Thoracic aorta (tissue), 2 donors: ENCODE measurements around the gene SLC5A10. TPM values are rescaled to one million over a fixed set of nuclear protein-coding genes. Genes with fewer than 3 reads are reported as not detected.
"Not testable (repeated sequence)": the region's sequence is repeated elsewhere in the genome, so short reads cannot be mapped to it uniquely, and the experiment has no call there.

Experiments
- ATAC-seq: fragments of 150-250 bp; one replicate; pipeline ENCODE4 v1.8.0; 2017; ENCODE audit warnings: low read depth; ENCODE audit not compliant: insufficient number of reproducible peaks, low FRiP score
- DNase-seq: peaks from one replicate; pipeline ENCODE4 v3.0.0-alpha.2; 2020; ENCODE audit warnings: low spot score
- H3K27ac ChIP-seq, 2 donors: fragments of 200-600 bp; sonication (generic); 1 replicate in 1 of 2; 2 replicates in 1 of 2; pipeline ENCODE4 v1.5.1; 2016; ENCODE audit warnings: mild to moderate bottlenecking in 2 of 2, moderate library complexity in 2 of 2
- H3K27me3 ChIP-seq: fragments of 200-600 bp; sonication (generic); replicated peaks from 2 replicates; pipeline ENCODE4 v1.6.0; 2016; ENCODE audit warnings: mild to moderate bottlenecking; ENCODE audit not compliant: insufficient read depth
- H3K36me3 ChIP-seq: fragments of 200-600 bp; sonication (generic); one replicate; pipeline ENCODE4 v1.5.1; 2016
- H3K4me1 ChIP-seq, 2 donors: fragments of 200-600 bp; sonication (generic); 1 replicate in 1 of 2; 2 replicates in 1 of 2; pipeline versions ENCODE4 v1.5.1 to v1.6.0; 2016; ENCODE audit warnings: low read depth in 2 of 2, mild to moderate bottlenecking in 1 of 2; ENCODE audit not compliant: control insufficient read depth in 1 of 2
- H3K4me3 ChIP-seq: fragments of 200-600 bp; sonication (generic); 2 replicates; pipeline ENCODE4 v1.5.1; 2016; ENCODE audit warnings: mild to moderate bottlenecking
- H3K9me3 ChIP-seq: fragments of 200-600 bp; sonication (generic); 2 replicates; pipeline ENCODE4 v1.5.1; 2016
- CTCF ChIP-seq: fragments of 200-600 bp; sonication (generic); IDR thresholded peaks from one replicate; pipeline ENCODE4 v1.5.1; 2019; ENCODE audit warnings: antibody characterized with exemption
- total RNA-seq, 2 donors: library from RNA; depleted of rRNA; stranded (reverse); fragments of >200 nt; gene quantifications; one replicate each; pipeline versions ENCODE4 v1.1.0 to v1.2.3, GENCODE V29; 2016

The SLC5A10 gene
- total RNA-seq, 2 donors from 2014 or later: not detected

- ATAC-seq: no peak
- no peak for TF ChIP-seq CTCF
- H3K4me3 ChIP-seq: no peak overlapping the region
- DNase-seq: no peak
- peaks cover 0 to 17% of the 10 kb centered on the region in 2 donors for H3K4me1 ChIP-seq
- H3K27ac ChIP-seq: peak overlapping the region in 1 of 2 donors; percentile 3
- no peaks in the 10 kb centered on the region for H3K36me3 ChIP-seq
- H3K9me3 ChIP-seq: no peaks in the 10 kb centered on the region
- H3K27me3 ChIP-seq: no peaks in the 10 kb centered on the region
These were observed 30.0 kb upstream of the SLC5A10 start for GRCh38 chr17:18921912-18922451.

- not testable (repeated sequence) for ATAC-seq
These were observed 29.4 kb upstream of the SLC5A10 start for GRCh38 chr17:18922596-18922995.

DNA sequence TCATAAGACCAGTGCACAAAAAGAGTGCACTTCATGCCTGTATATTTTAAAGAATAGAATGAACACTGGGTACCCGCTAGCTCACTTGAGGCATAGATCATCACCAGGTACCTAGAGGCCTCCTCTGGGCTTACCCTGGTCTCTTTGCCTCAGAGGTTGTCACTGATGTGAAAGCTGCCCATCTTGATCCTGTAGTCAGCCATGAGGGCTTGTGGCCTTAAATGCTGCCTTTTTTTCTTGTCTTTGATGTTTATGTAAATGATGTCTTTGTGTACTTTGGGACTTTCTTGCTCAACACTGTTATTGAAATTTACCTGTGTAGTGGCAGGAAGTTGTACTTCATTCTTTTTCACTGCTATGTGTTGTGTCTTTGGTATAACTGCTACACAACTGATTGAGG, 26.8 kb upstream of the SLC5A10 start:
- Histone ChIP-seq H3K36me3 (peaks cover 15% of the 10 kb centered on the region), H3K27ac (no peak overlapping the region), H3K4me1 (peaks cover 0 to 17% of the 10 kb centered on the region in 2 donors), H3K27me3 (no peaks in the 10 kb centered on the region), H3K4me3 (no peak overlapping the region), H3K9me3 (no peaks in the 10 kb centered on the region)
- TF ChIP-seq CTCF: no peak
- ATAC-seq (no peak), DNase-seq (no peak)

More at GRCh38 chr17:18922596-18922995, 29.4 kb upstream of the SLC5A10 start:
- H3K9me3 ChIP-seq, DNase-seq, H3K4me3 ChIP-seq, H3K27me3 ChIP-seq, H3K27ac ChIP-seq, H3K36me3 ChIP-seq: not testable (repeated sequence)
- peaks cover 0 to 17% of the 10 kb centered on the region in 2 donors for H3K4me1 ChIP-seq

DNA sequence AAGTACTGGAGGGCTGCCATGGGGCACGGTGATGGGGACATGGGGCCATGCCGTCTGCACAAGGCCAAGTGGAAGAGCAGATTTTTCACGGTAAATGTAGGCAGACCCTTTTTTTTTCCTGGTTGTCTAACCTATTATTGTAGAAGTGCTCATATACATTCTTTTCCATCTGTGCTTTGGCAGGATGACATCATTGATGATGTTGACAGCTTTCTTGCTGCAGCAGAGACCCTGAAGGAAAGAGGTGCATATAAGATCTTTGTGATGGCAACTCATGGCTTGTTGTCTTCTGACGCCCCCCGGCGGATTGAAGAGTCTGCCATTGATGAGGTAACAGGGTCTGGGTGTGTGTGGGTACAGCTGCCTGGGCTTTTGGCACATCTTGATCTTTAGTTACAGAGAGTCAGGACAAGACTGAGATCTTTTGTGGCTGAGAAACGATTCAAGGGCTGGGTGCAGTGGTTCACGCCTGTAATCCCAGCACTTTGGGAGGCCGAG, 23.3 kb upstream of the SLC5A10 start:
- Histone ChIP-seq H3K9me3 (no peaks in the 10 kb centered on the region), H3K27me3 (no peaks in the 10 kb centered on the region), H3K36me3 (peaks cover 20% of the 10 kb centered on the region), H3K4me3 (no peak overlapping the region), H3K4me1 (no peaks in the 10 kb centered on the region), H3K27ac (no peak overlapping the region)
- TF ChIP-seq CTCF: no peak
- ATAC-seq: no peak
- no peak for DNase-seq

DNA sequence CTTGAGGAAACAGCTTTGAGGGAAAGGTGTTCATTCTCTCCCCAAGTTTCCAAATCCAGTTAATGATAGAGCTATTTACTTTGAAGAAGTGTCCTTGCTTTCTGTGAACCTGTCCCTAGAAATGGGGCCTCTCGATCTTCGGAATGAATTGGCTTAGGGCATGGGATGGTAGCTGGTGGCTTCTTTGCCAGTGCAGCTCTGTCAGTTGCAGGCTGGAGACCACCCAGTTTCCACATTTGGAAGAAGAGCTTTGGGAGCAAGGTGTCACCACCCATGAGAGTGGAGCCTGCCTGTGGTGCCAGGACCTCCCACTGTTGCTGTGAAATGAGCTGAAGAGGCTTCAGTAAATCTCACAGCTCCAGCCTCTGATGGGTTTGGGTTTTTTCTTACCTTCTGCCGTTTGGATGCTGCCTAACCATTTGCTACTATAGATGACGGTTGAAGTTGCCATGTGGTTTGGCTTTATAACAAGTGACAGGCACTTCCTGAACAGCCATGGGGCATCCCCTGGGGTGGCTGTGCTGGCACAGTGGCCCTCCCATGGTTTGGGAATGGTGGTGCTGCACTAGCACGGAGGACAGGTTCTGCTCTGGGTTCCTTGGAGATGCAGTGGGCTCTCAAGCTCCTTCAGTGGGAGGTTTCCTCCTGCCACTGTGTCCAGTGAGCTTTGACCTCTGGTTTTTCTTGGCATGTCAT, 19.5 kb upstream of the SLC5A10 start:
- no peak for TF ChIP-seq CTCF

More for the DNA sequence above, 19.5 kb upstream of the SLC5A10 start:
- Histone ChIP-seq H3K36me3 (peaks cover 20% of the 10 kb centered on the region), H3K4me3 (no peak overlapping the region), H3K27ac (no peak overlapping the region), H3K27me3 (no peaks in the 10 kb centered on the region), H3K9me3 (no peaks in the 10 kb centered on the region), H3K4me1 (no peaks in the 10 kb centered on the region)
- no peak for DNase-seq
- no peak for ATAC-seq
